ENCODE results near the gene FAM163A. TPM values are rescaled to one million over a fixed set of nuclear protein-coding genes. Genes with fewer than 3 reads are reported as not detected.

Gene FAM163A
- total RNA-seq, 4 donors from 2014 or later = 0.29 TPM; not detected in 3

GRCh38 chr1:179818743-179819173 lies 75.7 kb downstream of the FAM163A start:
- Histone ChIP-seq H3K9me3 (no peaks in the 10 kb centered on the region), H3K4me3 (no peak overlapping the region), H3K36me3 (no peaks in the 10 kb centered on the region), H3K27ac (no peak overlapping the region), H3K27me3 (no peaks in the 10 kb centered on the region), H3K4me1 (peaks cover 21% of the 10 kb centered on the region)
- 73% methylated on average over 12 of the region's 14 CpGs for WGBS
- DNase-seq (ENCODE audit: low spot score in 2 of 2) = peak; percentile 44 to 65
- TF ChIP-seq EP300 (IDR thresholded peaks at IDR 0.05) = no peak

DNA sequence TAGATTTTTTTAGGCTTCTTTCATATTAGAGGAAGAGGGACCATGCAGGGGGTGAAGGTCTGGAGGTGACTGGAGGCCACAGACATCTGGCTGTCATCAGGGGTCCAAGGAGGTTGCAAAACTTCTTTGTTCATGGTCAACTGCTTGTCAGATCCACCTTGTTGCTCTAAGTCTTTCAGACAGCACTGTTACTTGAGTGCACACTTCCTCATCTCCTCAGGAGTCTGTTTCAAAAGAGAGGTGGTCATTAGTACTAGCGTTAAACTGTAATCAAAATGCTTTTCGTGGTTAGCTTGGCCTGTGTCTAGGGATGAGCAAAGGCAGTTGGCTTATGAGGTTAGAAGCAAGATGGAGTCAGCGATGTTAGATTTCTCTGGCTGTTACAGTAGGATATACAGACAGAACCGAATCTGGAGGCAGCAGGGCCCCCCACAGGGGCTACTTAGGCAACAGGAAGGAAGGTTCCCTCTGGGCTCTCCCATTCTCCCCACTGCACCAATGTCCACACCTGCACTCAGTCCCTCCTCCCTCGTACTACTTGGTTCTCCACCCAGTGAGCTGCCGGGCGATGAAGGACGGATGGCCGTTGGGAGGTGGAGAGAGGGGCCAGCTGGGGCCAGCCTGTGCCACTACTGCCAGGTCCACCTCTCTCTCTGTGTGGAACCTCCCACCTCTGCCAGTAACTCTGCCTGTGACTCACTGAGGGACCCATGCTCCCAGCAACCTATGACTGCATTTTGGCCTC lies 77.3 kb downstream of the FAM163A start:
- Histone ChIP-seq H3K27me3 (no peaks in the 10 kb centered on the region), H3K9me3 (no peaks in the 10 kb centered on the region), H3K4me3 (no peak overlapping the region), H3K4me1 (peaks cover 8% of the 10 kb centered on the region), H3K36me3 (no peaks in the 10 kb centered on the region), H3K27ac (no peak overlapping the region)
- WGBS = 85% methylated on average over 9 of the region's 9 CpGs
- DNase-seq (ENCODE audit: low spot score in 2 of 2) = peak; percentile 38 to 65
- TF ChIP-seq POLR2A (IDR thresholded peaks at IDR 0.05) = no peak
- no peak for TF ChIP-seq POLR2AphosphoS5 (IDR thresholded peaks at IDR 0.05)
- no peak for TF ChIP-seq EP300 (IDR thresholded peaks at IDR 0.05)
- TF ChIP-seq, protein P1, sequence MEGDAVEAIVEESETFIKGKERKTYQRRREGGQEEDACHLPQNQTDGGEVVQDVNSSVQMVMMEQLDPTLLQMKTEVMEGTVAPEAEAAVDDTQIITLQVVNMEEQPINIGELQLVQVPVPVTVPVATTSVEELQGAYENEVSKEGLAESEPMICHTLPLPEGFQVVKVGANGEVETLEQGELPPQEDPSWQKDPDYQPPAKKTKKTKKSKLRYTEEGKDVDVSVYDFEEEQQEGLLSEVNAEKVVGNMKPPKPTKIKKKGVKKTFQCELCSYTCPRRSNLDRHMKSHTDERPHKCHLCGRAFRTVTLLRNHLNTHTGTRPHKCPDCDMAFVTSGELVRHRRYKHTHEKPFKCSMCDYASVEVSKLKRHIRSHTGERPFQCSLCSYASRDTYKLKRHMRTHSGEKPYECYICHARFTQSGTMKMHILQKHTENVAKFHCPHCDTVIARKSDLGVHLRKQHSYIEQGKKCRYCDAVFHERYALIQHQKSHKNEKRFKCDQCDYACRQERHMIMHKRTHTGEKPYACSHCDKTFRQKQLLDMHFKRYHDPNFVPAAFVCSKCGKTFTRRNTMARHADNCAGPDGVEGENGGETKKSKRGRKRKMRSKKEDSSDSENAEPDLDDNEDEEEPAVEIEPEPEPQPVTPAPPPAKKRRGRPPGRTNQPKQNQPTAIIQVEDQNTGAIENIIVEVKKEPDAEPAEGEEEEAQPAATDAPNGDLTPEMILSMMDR (IDR thresholded peaks at IDR 0.05) = no peak

DNA sequence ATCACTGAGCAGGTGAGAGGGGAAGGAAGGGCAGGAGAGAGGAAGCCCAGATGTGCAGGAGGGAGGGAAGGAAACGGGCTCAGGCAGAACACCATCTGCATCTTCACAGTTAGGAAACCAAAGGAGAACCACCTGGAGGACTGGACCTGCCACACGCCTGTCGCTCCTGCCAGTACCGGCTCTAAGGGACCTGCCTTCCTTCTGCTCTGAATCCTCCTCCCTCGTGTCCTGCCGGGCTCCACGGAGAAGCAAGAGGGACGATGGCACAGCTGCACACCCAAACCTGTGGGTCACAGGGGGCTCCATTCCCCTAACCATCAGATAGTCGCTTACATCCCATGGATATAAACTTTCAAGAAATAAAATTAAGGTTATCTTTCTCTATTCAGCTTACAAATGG lies 78.4 kb downstream of the FAM163A start:
- no peaks in the 10 kb centered on the region for H3K27me3 ChIP-seq
- H3K4me1 ChIP-seq = no peaks in the 10 kb centered on the region
- H3K4me3 ChIP-seq = no peak overlapping the region
- no peak for TF ChIP-seq POLR2A (IDR thresholded peaks at IDR 0.05)
- TF ChIP-seq, protein P1 (IDR thresholded peaks at IDR 0.05) = no peak
- no peak for TF ChIP-seq EP300 (IDR thresholded peaks at IDR 0.05)
- TF ChIP-seq POLR2AphosphoS5 (IDR thresholded peaks at IDR 0.05) = no peak
- WGBS = 87% methylated on average over 9 of the region's 9 CpGs
- DNase-seq (ENCODE audit: low spot score in 2 of 2) = peak; percentile 35 to 38
- H3K27ac ChIP-seq = no peak overlapping the region
- H3K9me3 ChIP-seq = no peaks in the 10 kb centered on the region
- no peaks in the 10 kb centered on the region for H3K36me3 ChIP-seq

DNA sequence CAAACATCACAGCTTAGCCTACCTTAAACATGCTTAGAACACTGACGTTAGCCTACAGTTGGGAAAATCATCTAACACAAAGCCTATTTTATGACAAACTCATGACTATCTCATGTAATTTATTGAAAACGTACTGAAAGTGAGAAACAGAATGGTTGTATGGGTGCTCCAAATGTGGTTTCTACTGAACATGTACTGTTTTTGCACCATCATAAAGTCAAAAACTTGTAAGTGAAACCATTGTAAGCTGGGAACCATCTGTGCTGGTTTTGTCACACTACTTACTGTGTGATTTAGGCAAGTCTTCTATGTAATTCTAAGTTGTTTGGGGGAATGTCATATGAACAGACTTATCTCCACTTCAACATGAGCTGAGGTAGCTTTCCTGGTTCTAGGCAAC lies 79.0 kb downstream of the FAM163A start:
- Histone ChIP-seq H3K4me3 (no peak overlapping the region), H3K36me3 (no peaks in the 10 kb centered on the region), H3K27me3 (no peaks in the 10 kb centered on the region), H3K27ac (no peak overlapping the region), H3K9me3 (no peaks in the 10 kb centered on the region), H3K4me1 (no peaks in the 10 kb centered on the region)
- TF ChIP-seq POLR2AphosphoS5 (IDR thresholded peaks at IDR 0.05) (no peak), EP300 (IDR thresholded peaks at IDR 0.05) (no peak), POLR2A (IDR thresholded peaks at IDR 0.05) (no peak)
- TF ChIP-seq, protein P1 (IDR thresholded peaks at IDR 0.05) = no peak
- no peak for DNase-seq (ENCODE audit: low spot score in 2 of 2)
- 78% methylated on average over 2 of the region's 2 CpGs for WGBS

DNA sequence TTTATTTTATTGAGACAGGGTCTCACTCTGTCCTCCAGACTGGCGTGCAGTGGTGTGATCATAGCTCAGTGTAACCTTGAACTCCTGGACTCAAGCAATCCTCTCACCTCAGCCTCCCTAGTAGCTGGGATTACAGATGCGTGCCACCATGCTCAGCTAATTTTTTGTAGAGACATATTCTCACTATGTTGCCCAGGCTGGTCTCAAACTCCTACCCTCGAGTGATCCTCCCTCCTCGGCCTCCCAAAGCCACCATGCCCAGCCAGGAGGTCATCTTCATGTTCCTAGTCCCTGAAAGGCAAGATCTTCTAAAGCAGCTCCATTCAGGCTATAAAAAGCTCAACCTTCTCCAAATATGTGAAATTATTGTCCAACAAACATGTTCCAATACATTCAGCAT lies 80.6 kb downstream of the FAM163A start:
- H3K36me3 ChIP-seq = no peaks in the 10 kb centered on the region
- DNase-seq (ENCODE audit: low spot score in 2 of 2) = peak in 1 of 2 donors; percentile 28
- no peak overlapping the region for H3K27ac ChIP-seq
- TF ChIP-seq POLR2AphosphoS5 (IDR thresholded peaks at IDR 0.05) (no peak), EP300 (IDR thresholded peaks at IDR 0.05) (no peak), POLR2A (IDR thresholded peaks at IDR 0.05) (no peak)
- TF ChIP-seq, protein P1 (IDR thresholded peaks at IDR 0.05) = no peak
- WGBS = 96% methylated on average over 4 of the region's 4 CpGs
- H3K27me3 ChIP-seq = no peaks in the 10 kb centered on the region
- H3K4me3 ChIP-seq = no peak overlapping the region
- H3K4me1 ChIP-seq = no peaks in the 10 kb centered on the region
- H3K9me3 ChIP-seq = no peaks in the 10 kb centered on the region

All from suprapubic skin (tissue), 4 donors.